T47D (cell line): ENCODE measurements around the gene IRS2.

ENCODE experiments used
- DNase-seq, 2 experiments: peaks; one replicate each; pipeline versions ENCODE4 v3.0.0 to v3.0.0-alpha.2; 2011 to 2012; ENCODE audit warnings: low read depth in 1 of 2, low spot score in 1 of 2
- JUND ChIP-seq: IDR thresholded peaks from 2 replicates; pipeline ENCODE4 v1.6.1; 2012; ENCODE audit warnings: low read depth
- in situ Hi-C: cut with HindIII; loops from 2 replicates; pipeline ENCODE4 v1.10.0; 2016; ENCODE audit warnings: low sequenced_read_pairs, low pct_unique_long_range_greater_than_20kb

The IRS2 gene

DNA sequence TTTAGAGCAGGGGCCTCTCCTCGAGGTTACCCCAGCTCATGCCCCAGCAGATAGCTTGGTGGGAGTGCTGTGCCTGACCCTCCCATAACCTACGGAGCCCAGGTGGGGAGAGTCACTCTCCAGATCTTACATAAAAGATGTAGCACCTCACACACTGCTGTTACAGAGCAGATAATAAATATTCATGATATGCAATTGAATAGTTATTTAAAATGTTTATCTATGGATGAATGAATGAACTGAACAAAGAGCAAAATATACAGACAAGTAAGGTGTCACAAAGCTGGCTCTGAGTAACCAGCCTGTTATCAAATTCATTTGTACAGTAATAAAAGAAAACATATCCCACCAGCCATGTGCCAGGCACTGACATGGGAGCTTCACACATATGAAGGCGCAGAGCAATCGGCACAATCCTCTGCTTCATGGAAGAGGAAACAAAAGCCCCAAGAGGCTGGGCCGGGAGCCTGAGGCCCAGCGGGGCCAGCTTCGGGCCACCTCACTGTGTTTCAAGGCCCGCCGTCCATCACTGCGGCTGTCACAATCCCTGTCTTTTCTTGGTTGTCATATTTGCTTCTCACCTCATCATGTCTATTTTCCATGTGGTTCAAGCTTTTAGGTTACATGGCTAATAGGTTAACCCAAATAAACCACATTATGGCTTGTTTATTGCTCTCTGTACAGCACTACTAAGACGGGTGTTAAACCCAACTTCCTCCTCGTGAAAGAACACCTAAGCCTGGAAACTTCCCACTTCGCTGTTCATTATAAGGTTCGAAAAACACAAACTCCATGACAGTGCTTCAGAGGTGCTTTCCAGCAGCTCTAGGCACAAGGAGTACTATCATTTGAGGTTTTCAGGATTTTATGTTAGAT is 78.4 kb downstream of the IRS2 start:
- DNase-seq, result no peak
- TF ChIP-seq JUND, result no peak
- in situ Hi-C loops, result no loop called here

DNA sequence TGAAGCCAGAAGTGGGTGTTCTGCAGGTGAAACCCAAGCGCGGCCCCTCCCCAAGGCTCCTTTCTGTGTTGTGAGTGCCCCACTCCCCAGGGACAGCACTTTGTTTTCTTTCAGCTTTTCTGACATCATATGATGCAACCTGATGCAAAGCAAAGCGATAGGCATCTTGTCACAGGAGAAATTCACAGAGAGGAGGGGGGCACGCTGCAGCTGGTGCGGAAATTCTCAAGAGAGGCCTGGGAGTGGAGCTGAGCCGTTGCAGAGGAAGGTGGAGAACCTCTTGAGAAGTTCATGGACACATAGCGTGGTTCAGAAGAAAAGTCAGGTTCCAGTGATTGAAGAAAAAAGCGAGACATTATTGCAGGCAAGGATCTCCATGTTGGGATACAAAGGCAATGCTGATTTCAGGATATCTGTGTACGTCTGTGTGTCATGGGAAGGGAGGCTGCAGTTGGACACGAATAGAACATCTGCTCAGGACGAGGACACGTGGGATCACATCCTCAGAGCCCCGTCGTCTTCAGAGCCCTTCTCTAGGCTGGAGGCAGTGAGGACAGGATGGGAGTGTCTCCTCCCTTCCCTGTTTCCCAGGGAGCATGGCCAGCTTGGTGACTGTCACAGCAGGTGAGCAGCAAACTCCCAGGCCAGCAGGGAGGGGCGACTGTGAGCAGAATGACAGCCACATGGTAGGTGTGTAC is 79.2 kb downstream of the IRS2 start:
- TF ChIP-seq JUND, result no peak
- no peak for DNase-seq
- in situ Hi-C loops, result no loop called here

DNA sequence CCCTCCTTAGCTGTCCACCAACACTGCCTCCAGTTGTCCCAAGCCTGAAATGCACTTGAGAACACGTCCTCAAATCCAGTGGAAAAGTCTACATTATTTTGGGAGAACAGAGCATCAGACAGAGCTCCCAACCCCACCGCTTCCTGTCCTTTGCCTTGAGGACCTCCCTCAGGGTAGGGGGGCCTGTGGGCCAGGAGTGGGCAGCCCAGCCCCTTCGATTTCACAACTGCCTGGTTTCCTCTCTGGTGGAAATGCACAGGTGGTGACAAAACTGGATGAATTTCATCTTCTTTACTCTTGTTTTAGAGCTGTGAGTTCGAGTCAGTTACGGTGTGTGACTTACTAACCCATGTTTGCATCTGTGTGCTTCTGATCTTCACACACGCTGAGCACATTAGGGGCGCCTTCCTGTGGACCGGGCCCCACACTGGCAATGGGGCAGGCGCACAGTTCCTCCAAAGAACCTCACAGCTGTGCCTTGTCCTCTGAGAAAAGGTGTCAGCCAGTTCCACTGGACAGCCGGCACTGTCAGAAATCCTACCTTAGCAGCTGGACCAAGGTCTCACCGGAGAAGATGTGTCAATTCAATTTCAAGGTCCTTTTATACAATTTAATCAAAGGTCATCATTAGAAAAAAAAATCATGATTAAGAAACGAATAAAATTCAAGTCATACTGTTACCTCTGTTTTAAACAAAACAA is 80.2 kb downstream of the IRS2 start:
- DNase-seq, result no peak
- in situ Hi-C loops, result no loop called here
- TF ChIP-seq JUND, result no peak

DNA sequence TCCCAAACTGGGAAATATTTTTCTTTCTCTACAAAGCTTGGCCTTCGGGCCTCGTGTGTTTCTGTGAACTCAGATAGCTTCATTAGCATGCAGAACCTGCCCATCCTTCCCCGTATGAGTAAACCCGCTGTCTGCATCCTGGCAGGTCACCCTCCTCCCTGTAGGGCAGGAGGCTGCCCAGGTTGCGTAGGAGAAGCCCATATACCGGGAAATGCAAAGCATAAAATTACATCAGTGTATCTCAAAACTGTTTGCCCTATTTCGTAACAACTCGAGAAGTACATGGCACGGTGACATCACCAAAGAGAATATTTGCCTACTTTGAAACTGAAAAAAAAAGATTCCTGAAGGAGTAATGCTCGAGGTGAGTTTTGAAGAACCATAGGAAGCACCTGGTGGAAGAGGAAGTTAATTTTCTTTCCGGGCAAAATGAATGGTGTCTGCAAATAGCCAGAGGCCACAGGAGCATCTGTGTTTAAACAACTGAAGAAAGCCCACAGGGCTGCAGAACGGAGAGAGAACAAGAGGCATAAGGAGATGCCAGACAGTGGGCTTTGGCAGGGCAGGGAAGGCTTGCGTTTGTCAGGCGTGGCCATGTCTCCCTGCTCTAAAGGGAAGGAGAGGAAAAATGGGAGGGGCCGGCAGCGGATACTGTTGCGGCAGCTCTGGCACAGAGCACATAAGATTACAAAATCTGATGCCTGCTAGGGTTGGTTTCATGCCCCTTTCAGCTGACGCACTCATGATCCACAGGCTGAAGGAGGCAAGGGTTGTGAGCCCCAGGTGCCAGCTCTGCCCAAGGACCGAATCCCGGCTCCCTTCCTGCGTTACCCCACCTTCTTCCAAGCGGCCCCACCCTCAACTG is 81.4 kb downstream of the IRS2 start:
- TF ChIP-seq JUND, result no peak
- DNase-seq, result peak; percentile 13 to 73
- in situ Hi-C loops, result no loop called here

DNA sequence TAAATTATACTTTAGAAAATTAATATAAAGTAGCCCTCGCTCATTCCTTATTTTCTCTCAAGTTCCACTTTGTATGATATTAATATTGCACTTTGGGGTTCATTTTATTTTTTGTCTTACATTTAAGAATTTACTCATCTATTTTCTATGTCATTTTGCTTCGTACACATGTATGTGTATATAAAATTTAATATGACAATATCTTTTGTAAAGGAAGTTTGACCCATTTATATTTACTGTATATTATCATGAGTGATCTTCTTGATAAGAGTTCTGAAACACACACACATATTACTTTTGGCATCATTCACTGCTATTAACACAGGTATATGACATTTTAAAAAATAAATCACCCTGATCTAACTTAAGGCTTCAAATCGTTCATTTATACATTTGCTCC is 83.1 kb downstream of the IRS2 start:
- TF ChIP-seq JUND, result no peak

More for the DNA sequence above, 83.1 kb downstream of the IRS2 start:
- in situ Hi-C loops, result no loop called here
- DNase-seq, result no peak
